Measurements from ENCODE around the gene PIK3CB.

DNA sequence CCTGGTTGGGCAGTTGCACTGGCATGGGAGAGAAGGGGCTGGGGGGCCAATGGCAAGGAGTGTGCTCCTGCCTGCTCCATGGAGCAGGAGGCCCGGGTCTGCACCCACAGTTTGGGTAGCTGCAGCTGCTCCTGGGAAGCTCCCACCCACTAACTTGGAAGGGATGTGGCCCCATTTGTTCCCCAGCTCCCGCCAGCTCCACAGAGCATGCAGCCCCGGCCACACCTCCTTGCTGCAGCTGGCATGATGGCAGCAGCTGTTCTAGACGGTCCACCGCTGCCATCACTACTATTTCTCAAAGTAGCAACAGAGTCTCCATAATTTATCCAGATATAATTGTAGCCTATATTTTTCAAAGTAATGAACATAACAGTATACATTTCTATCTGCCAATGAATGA is 65.8 kb downstream of the PIK3CB start:
- TF ChIP-seq SREBF2 (IDR thresholded peaks at IDR 0.05; ENCODE audit: low read length) (no peak), ETV6 (conservative IDR thresholded peaks at IDR 0.05 in 1 of 2, IDR thresholded peaks at IDR 0.05 in 1 of 2; ENCODE audit: borderline replicate concordance in 1 of 2, low read depth in 1 of 2) (no peak), JUND (IDR thresholded peaks at IDR 0.05; ENCODE audit: low read depth, low read length) (no peak), CHD2 (IDR thresholded peaks at IDR 0.05; ENCODE audit: borderline replicate concordance, low read depth, low read length) (no peak), NR2C1 (IDR thresholded peaks at IDR 0.05) (no peak), POLR2AphosphoS5 (IDR thresholded peaks at IDR 0.05; ENCODE audit: low read length) (no peak), SREBF1 (IDR thresholded peaks at IDR 0.05; ENCODE audit: low read length) (no peak), ESRRA (IDR thresholded peaks at IDR 0.05; ENCODE audit: low read length) (no peak), HDGF (IDR thresholded peaks at IDR 0.05) (no peak), CREB1 (IDR thresholded peaks at IDR 0.05; ENCODE audit: low read depth) (no peak), FOS (IDR thresholded peaks at IDR 0.05; ENCODE audit: borderline replicate concordance, extremely low read depth, insufficient read length) (no peak)
- TF ChIP-seq, protein P1, sequence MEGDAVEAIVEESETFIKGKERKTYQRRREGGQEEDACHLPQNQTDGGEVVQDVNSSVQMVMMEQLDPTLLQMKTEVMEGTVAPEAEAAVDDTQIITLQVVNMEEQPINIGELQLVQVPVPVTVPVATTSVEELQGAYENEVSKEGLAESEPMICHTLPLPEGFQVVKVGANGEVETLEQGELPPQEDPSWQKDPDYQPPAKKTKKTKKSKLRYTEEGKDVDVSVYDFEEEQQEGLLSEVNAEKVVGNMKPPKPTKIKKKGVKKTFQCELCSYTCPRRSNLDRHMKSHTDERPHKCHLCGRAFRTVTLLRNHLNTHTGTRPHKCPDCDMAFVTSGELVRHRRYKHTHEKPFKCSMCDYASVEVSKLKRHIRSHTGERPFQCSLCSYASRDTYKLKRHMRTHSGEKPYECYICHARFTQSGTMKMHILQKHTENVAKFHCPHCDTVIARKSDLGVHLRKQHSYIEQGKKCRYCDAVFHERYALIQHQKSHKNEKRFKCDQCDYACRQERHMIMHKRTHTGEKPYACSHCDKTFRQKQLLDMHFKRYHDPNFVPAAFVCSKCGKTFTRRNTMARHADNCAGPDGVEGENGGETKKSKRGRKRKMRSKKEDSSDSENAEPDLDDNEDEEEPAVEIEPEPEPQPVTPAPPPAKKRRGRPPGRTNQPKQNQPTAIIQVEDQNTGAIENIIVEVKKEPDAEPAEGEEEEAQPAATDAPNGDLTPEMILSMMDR (IDR thresholded peaks at IDR 0.05 in 2 of 3, conservative IDR thresholded peaks at IDR 0.05 in 1 of 3; ENCODE audit: control insufficient read depth in 2 of 3, extremely low read depth in 1 of 3, insufficient read depth in 1 of 3, low read depth in 3 of 3, low read length in 3 of 3) = no peak
- TF ChIP-seq, protein P2, sequence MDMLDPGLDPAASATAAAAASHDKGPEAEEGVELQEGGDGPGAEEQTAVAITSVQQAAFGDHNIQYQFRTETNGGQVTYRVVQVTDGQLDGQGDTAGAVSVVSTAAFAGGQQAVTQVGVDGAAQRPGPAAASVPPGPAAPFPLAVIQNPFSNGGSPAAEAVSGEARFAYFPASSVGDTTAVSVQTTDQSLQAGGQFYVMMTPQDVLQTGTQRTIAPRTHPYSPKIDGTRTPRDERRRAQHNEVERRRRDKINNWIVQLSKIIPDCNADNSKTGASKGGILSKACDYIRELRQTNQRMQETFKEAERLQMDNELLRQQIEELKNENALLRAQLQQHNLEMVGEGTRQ (IDR thresholded peaks at IDR 0.05; ENCODE audit: borderline replicate concordance, low read depth, low read length) = no peak
- TF ChIP-seq, protein P3, sequence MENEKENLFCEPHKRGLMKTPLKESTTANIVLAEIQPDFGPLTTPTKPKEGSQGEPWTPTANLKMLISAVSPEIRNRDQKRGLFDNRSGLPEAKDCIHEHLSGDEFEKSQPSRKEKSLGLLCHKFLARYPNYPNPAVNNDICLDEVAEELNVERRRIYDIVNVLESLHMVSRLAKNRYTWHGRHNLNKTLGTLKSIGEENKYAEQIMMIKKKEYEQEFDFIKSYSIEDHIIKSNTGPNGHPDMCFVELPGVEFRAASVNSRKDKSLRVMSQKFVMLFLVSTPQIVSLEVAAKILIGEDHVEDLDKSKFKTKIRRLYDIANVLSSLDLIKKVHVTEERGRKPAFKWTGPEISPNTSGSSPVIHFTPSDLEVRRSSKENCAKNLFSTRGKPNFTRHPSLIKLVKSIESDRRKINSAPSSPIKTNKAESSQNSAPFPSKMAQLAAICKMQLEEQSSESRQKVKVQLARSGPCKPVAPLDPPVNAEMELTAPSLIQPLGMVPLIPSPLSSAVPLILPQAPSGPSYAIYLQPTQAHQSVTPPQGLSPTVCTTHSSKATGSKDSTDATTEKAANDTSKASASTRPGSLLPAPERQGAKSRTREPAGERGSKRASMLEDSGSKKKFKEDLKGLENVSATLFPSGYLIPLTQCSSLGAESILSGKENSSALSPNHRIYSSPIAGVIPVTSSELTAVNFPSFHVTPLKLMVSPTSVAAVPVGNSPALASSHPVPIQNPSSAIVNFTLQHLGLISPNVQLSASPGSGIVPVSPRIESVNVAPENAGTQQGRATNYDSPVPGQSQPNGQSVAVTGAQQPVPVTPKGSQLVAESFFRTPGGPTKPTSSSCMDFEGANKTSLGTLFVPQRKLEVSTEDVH (IDR thresholded peaks at IDR 0.05; ENCODE audit: low read depth, partially characterized antibody) = no peak
